Activated naive CD4-positive, alpha-beta T cell treated with anti-CD3 and anti-CD28 coated beads, Interleukin-2, amount 10 ng/mL, durations not matched to agents 7 days and 5 days (primary cell): ENCODE measurements around the gene OAF.
"Not testable (repeated sequence)": the region's sequence is repeated elsewhere in the genome, so short reads cannot be mapped to it uniquely, and the experiment has no call there.

ENCODE experiments used
- CTCF ChIA-PET: fragments of 350-600 bp; sonication (Branson Sonifier 250); formaldehyde crosslinking; loops from one replicate; lab custom pipeline; 2021; ENCODE audit warnings: antibody characterized with exemption; lab: Charles Lee
- DNase-seq: peaks from one replicate; pipeline ENCODE4 v3.0.0-alpha.2; 2020
- H3K27ac Mint-ChIP-seq: one replicate; pipeline ENCODE4 v1.8.0; 2021; ENCODE audit warnings: mild to moderate bottlenecking, moderate library complexity, mixed read lengths
- H3K27me3 Mint-ChIP-seq: one replicate; pipeline ENCODE4 v1.8.0; 2021; ENCODE audit warnings: mild to moderate bottlenecking, mixed read lengths
- H3K36me3 Mint-ChIP-seq: one replicate; pipeline ENCODE4 v1.8.0; 2021; ENCODE audit warnings: mixed read lengths
- H3K4me1 Mint-ChIP-seq: one replicate; pipeline ENCODE4 v1.8.0; 2021; ENCODE audit warnings: mixed read lengths
- H3K4me3 Mint-ChIP-seq: one replicate; pipeline ENCODE4 v1.8.0; 2021; ENCODE audit warnings: mild to moderate bottlenecking, moderate library complexity, mixed read lengths
- H3K9me3 Mint-ChIP-seq: one replicate; pipeline ENCODE4 v1.8.0; 2021; ENCODE audit warnings: mixed read lengths

Gene OAF

DNA sequence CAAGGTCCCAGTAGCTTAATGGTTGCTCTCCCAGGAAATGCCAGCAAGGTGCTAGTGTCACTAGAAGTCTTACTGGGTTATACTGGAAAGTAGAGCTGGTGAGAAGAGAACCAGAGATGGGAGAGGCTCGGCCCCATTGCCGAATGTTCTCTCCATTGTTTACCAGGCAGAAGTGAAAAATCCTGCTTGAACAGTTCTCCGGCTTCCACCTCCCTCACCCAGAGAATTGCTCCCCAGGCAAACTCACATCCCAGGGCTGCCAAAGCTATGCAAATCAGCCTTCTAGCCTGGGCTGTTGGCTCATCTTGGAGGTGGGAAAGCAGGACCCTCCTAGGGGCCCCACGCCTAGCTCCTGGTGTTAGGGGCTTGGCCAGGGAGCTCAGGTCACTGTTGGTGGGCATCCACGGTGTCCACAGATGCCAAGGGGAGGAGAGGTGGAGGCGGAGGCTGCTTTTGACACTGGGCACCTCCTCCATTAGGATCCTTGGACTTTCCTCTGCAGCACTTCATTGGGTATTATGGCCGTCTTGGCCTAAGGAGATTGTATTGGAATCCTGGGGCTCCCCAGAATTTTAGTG is 49.2 kb downstream of the OAF start:
- DNase-seq, result no peak
- Mint-ChIP-seq H3K9me3 (no peaks in the 10 kb centered on the region), H3K27ac (no peak overlapping the region), H3K27me3 (peaks cover 70% of the 10 kb centered on the region), H3K4me3 (no peak overlapping the region), H3K36me3 (no peaks in the 10 kb centered on the region), H3K4me1 (no peaks in the 10 kb centered on the region)
- CTCF ChIA-PET, result interaction anchor here (1.4 kb wide), 1 partner anchor 25 kb away, joined by 5 read pairs; no protein-coding TSS in a partner anchor

DNA sequence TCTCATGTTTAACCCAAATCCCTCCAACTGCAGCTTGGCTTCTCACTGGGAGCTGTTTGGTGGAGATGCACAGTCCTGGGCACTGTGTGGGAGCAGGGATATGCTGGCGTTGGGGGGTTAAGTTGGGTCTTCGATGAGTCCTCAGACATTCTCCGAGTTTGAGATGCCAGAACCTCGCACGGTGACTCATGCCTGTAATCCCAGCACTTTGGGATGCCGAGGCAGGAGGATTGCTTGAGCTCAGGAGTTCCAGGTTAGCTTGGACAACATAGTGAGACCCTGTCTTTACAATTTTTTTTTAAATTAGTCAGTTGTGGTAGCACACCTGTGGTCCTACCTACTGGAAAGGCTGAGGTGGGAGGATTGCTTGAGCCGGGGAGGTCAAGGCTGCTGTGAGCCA is 49.8 kb downstream of the OAF start:
- DNase-seq, result no peak
- Mint-ChIP-seq H3K4me1 (no peaks in the 10 kb centered on the region), H3K27ac (no peak overlapping the region), H3K4me3 (no peak overlapping the region), H3K27me3 (peaks cover 70% of the 10 kb centered on the region), H3K36me3 (no peaks in the 10 kb centered on the region), H3K9me3 (no peaks in the 10 kb centered on the region)
- CTCF ChIA-PET, result no interaction called here

DNA sequence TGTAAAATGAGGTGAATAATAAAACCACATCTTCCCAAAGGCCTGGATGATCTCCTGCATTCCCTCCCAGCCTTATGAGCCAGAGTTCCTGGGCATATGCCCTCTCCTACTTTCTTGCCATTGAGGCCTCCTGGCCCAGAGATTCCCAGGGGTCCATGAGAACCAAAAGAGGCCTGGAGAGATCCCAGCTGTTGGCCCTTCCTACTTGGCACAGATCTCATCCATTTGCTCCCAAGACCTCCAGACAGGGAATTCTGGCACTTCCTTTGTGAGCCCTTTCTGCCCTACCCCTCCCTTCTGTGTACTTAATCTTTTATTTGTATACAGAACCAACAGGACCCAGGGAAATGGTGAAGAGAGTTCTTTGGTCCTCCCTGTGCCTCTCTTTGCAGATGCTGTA is 50.5 kb downstream of the OAF start:
- CTCF ChIA-PET, result no interaction called here
- Mint-ChIP-seq H3K27ac (no peak overlapping the region), H3K27me3 (peaks cover 70% of the 10 kb centered on the region), H3K4me1 (no peaks in the 10 kb centered on the region), H3K36me3 (no peaks in the 10 kb centered on the region), H3K4me3 (no peak overlapping the region), H3K9me3 (no peaks in the 10 kb centered on the region)
- no peak for DNase-seq

DNA sequence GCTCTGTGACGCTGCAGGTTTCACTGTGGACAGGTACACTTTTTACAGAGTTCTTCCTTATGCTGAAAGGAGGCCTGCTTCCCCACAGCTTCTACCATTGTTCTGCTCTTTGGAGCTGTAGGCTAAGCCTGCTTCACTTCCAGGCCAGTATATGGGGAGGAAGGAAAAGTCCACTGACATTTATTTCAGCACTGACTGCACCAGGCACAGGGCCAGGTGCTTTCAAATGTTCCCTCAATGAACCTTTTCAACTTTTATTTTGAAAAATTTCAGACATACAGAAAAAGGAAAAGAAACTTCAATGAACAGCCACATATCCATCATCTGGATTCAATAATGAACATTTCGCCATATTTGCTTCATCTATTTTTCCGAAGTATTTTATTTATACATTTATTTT is 51.1 kb downstream of the OAF start:
- CTCF ChIA-PET, result no interaction called here
- H3K4me3 Mint-ChIP-seq, result no peak overlapping the region
- H3K36me3 Mint-ChIP-seq, result no peaks in the 10 kb centered on the region
- no peaks in the 10 kb centered on the region for H3K9me3 Mint-ChIP-seq
- no peak overlapping the region for H3K27ac Mint-ChIP-seq
- DNase-seq, result no peak
- no peaks in the 10 kb centered on the region for H3K4me1 Mint-ChIP-seq
- H3K27me3 Mint-ChIP-seq, result peaks cover 68% of the 10 kb centered on the region

DNA sequence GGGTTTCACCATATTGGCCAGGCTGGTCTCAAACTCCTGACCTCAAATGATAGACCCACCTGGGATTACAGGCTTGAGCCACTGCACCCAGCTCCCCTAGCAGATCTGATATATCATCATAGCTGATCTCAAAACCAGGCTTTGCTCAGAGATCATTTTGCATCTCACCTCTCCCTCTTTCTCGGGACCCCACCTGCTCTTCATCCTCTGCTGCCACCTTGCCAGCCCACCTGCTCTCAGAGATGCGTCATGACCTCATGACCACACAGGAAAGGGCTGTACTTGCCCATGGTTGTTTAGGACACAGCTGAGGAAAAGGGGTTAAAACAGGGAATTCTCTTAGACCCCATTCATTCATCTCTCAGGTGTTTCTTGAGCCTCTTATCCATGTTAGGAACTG is 56.5 kb downstream of the OAF start:
- no peaks in the 10 kb centered on the region for H3K4me1 Mint-ChIP-seq
- H3K9me3 Mint-ChIP-seq, result no peaks in the 10 kb centered on the region
- no peak overlapping the region for H3K4me3 Mint-ChIP-seq
- H3K27ac Mint-ChIP-seq, result no peak overlapping the region
- CTCF ChIA-PET, result interaction anchor here (1.3 kb wide), 1 partner anchor 33 kb away, joined by 3 read pairs; no protein-coding TSS in a partner anchor
- peaks cover 53% of the 10 kb centered on the region for H3K27me3 Mint-ChIP-seq
- no peaks in the 10 kb centered on the region for H3K36me3 Mint-ChIP-seq
- no peak for DNase-seq

DNA sequence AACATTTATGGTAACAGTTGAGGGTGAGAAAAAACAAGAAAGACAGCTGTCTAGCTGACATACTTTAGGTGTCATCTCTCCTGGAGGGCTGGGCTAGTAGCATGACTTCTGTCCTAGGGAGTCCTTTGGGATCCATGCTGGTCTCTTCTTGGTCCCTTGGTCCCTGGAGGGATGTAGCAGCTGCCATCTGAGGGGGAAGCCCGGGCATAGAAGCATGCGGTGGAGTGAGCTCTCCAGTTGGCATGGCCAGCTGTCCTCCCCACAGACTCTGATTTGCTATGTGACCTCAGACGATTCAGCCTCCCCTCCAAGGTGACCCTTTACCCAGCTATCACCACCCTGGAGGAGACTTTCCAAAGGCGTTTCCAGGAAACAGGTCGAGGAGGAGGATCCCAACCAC is 57.9 kb downstream of the OAF start:
- no peaks in the 10 kb centered on the region for H3K9me3 Mint-ChIP-seq
- H3K27ac Mint-ChIP-seq, result no peak overlapping the region
- CTCF ChIA-PET, result interaction anchor here (1.0 kb wide), 1 partner anchor 660 kb away, joined by 3 read pairs; no protein-coding TSS in a partner anchor
- H3K36me3 Mint-ChIP-seq, result no peaks in the 10 kb centered on the region
- H3K4me1 Mint-ChIP-seq, result no peaks in the 10 kb centered on the region
- H3K4me3 Mint-ChIP-seq, result no peak overlapping the region
- DNase-seq, result no peak
- peaks cover 64% of the 10 kb centered on the region for H3K27me3 Mint-ChIP-seq

DNA sequence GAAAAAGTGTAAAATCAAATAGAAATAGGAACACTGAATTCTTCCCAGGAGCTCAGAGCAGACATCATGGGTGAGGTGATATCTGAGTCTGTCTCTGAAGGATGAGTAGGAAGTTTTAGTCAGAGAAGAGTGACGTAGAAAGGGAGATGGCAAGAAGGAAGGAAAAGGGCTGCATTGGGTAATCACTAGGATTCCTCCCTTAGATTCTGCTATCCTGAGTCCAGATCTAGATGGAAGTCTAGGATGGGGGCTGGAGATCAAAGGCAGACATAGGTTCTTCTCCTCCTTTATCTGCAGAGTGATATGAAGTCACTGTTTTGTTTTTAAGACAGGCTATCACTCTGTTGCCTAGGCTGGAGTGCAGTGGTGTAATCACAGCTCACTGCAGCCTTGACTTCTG is 59.6 kb downstream of the OAF start:
- Mint-ChIP-seq H3K27me3 (peaks cover 72% of the 10 kb centered on the region), H3K4me1 (no peaks in the 10 kb centered on the region), H3K27ac (no peak overlapping the region), H3K4me3 (no peak overlapping the region), H3K36me3 (no peaks in the 10 kb centered on the region), H3K9me3 (no peaks in the 10 kb centered on the region)
- no peak for DNase-seq
- CTCF ChIA-PET, result interaction anchor here (1.3 kb wide), 1 partner anchor 34 kb away, joined by 3 read pairs; no protein-coding TSS in a partner anchor

DNA sequence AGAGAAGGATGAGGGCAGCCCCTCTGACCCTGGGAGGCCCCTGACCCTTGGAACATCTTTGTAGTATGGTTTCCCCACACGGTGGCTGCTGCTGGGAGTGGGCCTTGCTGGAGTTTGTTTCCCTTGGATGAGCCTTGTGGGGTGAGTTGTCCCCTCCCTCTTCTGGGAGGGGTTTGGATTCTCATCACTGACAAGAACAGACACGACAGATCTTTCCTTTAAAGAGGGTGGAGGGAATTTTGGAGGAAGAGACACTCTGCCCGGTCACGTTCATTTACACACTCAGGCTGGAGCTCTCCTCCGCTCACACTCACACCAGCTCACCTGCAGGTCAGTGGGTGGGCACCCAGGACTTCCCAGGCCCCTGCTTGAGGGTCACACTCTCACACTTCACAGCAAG is 60.8 kb downstream of the OAF start:
- H3K27ac Mint-ChIP-seq, result no peak overlapping the region
- H3K4me3 Mint-ChIP-seq, result no peak overlapping the region
- peaks cover 72% of the 10 kb centered on the region for H3K27me3 Mint-ChIP-seq
- no peaks in the 10 kb centered on the region for H3K36me3 Mint-ChIP-seq
- DNase-seq, result no peak
- H3K4me1 Mint-ChIP-seq, result no peaks in the 10 kb centered on the region
- CTCF ChIA-PET, result no interaction called here
- H3K9me3 Mint-ChIP-seq, result no peaks in the 10 kb centered on the region

DNA sequence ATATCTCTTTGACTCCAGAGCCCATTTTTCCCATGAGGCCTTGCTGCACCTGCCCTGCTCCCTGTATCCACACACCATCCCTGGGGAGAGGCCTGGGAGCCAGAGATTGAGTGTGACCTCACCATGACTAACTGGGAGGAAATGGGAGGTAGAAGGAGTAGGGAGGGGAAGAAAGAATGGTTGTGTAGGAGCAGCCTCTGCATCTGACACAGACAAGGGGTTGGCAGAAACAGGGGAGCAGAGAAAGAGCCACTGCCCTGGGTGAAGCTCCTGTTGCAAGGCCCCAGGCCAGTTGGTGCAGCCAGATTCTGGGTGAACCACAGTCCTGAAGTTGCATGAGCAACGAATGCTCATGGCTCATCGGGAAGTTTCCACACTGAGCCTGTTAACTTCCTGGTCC is 61.5 kb downstream of the OAF start:
- no peak for DNase-seq
- no peak overlapping the region for H3K27ac Mint-ChIP-seq
- no peaks in the 10 kb centered on the region for H3K36me3 Mint-ChIP-seq
- no peaks in the 10 kb centered on the region for H3K9me3 Mint-ChIP-seq
- no peak overlapping the region for H3K4me3 Mint-ChIP-seq
- CTCF ChIA-PET, result no interaction called here
- peaks cover 67% of the 10 kb centered on the region for H3K27me3 Mint-ChIP-seq
- no peaks in the 10 kb centered on the region for H3K4me1 Mint-ChIP-seq

DNA sequence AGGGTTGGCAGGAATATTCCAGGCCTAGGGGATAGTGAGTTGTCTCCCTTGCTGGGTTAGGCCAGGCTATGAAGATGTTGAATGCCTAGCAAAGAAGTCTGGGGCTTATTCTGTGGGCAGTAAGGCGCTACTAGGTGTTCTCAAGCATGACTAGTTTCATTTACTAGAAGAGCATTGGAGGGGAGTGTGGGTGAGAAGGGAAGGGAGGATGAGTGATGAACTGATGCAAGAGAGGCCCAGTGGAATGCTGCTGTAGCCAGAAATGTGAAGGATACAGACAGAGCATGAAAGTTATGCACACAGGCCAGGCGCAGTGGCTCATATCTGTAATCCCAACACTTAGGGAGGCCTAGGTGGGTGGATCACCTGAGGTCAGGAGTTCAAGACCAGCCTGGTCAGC is 62.6 kb downstream of the OAF start:
- H3K4me1 Mint-ChIP-seq, result no peaks in the 10 kb centered on the region
- no peak overlapping the region for H3K27ac Mint-ChIP-seq
- H3K4me3 Mint-ChIP-seq, result no peak overlapping the region
- CTCF ChIA-PET, result no interaction called here
- H3K27me3 Mint-ChIP-seq, result peaks cover 65% of the 10 kb centered on the region
- no peaks in the 10 kb centered on the region for H3K36me3 Mint-ChIP-seq
- no peak for DNase-seq
- H3K9me3 Mint-ChIP-seq, result no peaks in the 10 kb centered on the region

DNA sequence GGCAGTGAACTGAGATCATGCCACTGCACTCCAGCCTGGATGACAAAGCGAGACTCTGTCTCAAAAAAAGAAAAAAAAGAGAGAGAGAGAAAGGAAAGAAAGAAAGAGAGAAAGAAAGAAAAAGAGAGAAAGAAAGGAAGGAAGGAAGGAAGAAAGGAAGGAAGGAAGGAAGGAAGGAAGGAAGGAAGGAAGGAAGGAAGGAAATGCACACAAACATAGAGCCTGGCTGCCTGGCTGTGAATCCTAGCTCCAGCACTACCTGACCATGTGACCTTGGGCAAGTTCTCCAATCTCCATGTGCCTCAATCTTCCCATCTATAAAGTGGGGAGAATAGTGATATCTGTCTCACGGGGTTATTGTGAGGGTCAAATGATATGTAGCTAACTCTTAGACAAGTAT is 63.1 kb downstream of the OAF start:
- H3K4me1 Mint-ChIP-seq, H3K9me3 Mint-ChIP-seq, H3K4me3 Mint-ChIP-seq, H3K36me3 Mint-ChIP-seq, H3K27ac Mint-ChIP-seq, CTCF ChIA-PET, DNase-seq: not testable (repeated sequence)
- H3K27me3 Mint-ChIP-seq, result peaks cover 61% of the 10 kb centered on the region

DNA sequence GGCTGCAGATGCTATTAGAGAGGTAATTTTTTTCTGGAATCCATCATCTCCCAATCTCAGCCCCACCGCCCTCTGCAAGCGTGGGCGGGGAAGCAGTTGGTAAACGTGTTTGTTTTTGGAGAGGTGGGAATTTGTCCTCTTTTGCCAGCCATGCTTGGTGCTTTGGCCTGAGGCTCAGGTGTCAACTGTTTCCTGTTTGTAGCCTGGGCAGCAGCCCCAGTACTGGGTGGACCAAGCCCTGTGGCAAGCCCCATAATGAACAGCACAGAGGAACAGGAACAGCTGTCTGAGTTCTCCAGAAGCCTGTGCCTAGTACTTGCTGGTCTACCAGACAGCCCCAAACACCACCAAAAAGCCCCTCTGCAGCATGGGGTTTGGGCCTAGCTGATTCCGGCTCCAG is 68.7 kb downstream of the OAF start:
- Mint-ChIP-seq H3K36me3 (no peaks in the 10 kb centered on the region), H3K4me3 (no peak overlapping the region), H3K4me1 (no peaks in the 10 kb centered on the region), H3K9me3 (no peaks in the 10 kb centered on the region), H3K27ac (no peak overlapping the region), H3K27me3 (peaks cover 41% of the 10 kb centered on the region)
- no peak for DNase-seq
- CTCF ChIA-PET, result interaction anchor here (1.0 kb wide), 1 partner anchor 8 kb away, joined by 3 read pairs; no protein-coding TSS in a partner anchor
